8988T (cell line): ENCODE data around the gene CARD14.
"Not testable (repeated sequence)": the region's sequence is repeated elsewhere in the genome, so short reads cannot be mapped to it uniquely, and the experiment has no call there.

Source experiments
- DNase-seq: peaks from one replicate; pipeline ENCODE4 v3.0.0; 2011

The CARD14 gene

DNA sequence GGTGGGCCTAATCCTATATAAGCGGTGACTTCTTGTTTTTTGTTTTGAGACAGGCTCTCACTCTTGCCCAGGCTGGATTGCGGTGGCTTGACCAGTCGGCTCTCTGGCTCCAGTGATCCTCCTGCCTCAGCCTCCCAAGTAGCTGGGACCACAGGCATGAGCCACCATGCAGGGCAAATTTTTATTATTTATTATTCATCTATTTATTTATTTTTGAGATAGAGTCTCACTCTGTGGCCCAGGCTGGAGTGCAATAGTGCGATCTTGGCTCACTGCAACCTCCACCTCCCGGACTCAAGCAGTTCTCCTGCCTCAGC, 86.2 kb downstream of the CARD14 start:
- no peak for DNase-seq

DNA sequence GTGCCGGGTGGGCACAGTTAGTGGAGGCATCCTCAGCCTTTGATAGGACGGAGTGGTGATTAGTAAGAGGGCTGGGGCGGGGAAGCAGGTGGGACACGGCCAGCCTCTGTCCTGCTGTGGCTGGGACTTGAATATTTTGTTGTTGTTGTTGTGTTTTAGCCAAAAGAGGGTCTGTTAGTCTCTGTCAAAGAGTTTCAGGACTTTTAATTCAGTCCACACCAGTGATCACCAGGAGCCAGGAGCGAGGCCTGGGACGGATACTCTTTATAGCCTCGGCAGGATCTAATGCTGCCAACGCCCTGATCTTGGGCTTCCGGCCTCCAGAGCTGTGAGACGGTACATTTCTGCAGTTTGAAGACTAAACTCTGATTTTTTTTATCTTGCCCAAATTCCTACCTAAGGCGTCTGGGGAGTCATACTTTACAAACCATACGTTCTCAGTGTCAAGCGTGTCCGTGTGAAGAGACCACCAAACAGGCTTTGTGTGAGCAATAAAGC, 87.9 kb downstream of the CARD14 start:
- DNase-seq: no peak

DNA sequence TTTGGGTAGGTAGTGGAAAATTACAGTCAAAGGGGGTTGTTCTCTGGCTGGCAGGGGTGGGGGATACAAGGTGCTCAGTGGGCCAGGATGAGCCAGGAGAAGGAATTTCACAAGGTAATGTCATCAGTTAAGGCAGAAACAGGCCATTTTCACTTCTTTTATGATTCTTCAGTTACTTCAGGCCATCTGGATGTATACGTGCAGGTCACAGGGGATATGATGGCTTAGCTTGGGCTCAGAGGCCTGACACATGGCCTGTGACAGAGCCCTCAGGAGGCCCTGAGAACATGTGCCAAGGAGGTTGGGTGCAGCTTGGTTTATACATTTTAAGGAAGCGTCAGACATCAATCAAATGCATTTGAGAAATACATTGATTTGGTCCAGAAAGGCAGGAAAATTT, 88.5 kb downstream of the CARD14 start:
- not testable (repeated sequence) for DNase-seq
